ENCODE data around the gene MAML2. TPM values are rescaled to one million over a fixed set of nuclear protein-coding genes. Genes with fewer than 3 reads are reported as not detected.

Gene MAML2
- total RNA-seq, 1 donor from 2014 or later, result 1.3 TPM

DNA sequence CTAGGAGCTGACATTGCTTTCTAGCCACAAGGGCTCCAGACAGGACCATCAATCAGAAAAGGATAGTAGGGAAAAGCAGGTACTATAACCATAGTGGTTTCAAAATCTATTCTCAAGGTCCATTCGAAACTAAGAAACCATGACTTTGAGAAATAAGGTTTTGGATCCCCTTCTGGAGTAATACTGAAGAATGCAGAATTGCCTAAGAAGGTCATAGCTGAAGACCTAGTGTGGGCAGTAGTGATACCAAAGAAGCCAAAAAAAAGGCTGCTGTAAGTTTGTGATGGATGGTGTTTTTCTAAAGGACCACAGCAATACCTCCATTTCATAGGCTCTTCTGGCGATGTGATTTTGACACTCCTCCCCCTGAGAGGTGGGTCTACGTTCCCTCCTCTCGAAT is 163.1 kb downstream of the MAML2 start:
- Histone ChIP-seq H3K27me3 (ENCODE audit: control insufficient read depth, insufficient read depth, low read length) (no peaks in the 10 kb centered on the region), H3K4me3 (ENCODE audit: low read depth, low read length) (no peak overlapping the region), H3K36me3 (ENCODE audit: control insufficient read depth, insufficient read depth, low read length) (no peaks in the 10 kb centered on the region)
- FAIRE-seq (no peak), DNase-seq (ENCODE audit: low read depth) (no peak)
- TF ChIP-seq, protein P1, sequence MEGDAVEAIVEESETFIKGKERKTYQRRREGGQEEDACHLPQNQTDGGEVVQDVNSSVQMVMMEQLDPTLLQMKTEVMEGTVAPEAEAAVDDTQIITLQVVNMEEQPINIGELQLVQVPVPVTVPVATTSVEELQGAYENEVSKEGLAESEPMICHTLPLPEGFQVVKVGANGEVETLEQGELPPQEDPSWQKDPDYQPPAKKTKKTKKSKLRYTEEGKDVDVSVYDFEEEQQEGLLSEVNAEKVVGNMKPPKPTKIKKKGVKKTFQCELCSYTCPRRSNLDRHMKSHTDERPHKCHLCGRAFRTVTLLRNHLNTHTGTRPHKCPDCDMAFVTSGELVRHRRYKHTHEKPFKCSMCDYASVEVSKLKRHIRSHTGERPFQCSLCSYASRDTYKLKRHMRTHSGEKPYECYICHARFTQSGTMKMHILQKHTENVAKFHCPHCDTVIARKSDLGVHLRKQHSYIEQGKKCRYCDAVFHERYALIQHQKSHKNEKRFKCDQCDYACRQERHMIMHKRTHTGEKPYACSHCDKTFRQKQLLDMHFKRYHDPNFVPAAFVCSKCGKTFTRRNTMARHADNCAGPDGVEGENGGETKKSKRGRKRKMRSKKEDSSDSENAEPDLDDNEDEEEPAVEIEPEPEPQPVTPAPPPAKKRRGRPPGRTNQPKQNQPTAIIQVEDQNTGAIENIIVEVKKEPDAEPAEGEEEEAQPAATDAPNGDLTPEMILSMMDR (IDR thresholded peaks at IDR 0.05; ENCODE audit: insufficient read depth, low read length, severe bottlenecking), result no peak

DNA sequence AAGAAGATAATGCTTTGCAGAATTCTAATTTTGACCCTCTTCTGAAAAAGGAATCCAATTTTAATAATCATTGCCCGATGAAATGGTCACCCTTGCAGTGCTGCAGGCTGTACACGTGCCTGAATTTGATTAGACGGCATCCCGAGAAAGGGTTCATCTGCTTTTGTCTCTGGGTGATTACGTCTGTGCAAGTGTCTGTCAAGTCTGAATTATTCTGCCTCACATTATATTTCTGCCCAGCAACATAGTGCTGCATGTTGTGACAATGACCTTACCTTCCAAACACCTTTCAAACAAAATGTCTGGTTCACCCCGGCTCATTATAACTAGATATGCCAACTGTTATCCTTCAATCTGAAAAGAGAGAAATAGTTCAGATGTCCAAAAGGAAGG is 164.1 kb downstream of the MAML2 start:
- TF ChIP-seq, protein P1 (IDR thresholded peaks at IDR 0.05; ENCODE audit: insufficient read depth, low read length, severe bottlenecking), result no peak
- no peak for FAIRE-seq
- Histone ChIP-seq H3K4me3 (ENCODE audit: low read depth, low read length) (no peak overlapping the region), H3K36me3 (ENCODE audit: control insufficient read depth, insufficient read depth, low read length) (no peaks in the 10 kb centered on the region), H3K27me3 (ENCODE audit: control insufficient read depth, insufficient read depth, low read length) (no peaks in the 10 kb centered on the region)
- no peak for DNase-seq (ENCODE audit: low read depth)

DNA sequence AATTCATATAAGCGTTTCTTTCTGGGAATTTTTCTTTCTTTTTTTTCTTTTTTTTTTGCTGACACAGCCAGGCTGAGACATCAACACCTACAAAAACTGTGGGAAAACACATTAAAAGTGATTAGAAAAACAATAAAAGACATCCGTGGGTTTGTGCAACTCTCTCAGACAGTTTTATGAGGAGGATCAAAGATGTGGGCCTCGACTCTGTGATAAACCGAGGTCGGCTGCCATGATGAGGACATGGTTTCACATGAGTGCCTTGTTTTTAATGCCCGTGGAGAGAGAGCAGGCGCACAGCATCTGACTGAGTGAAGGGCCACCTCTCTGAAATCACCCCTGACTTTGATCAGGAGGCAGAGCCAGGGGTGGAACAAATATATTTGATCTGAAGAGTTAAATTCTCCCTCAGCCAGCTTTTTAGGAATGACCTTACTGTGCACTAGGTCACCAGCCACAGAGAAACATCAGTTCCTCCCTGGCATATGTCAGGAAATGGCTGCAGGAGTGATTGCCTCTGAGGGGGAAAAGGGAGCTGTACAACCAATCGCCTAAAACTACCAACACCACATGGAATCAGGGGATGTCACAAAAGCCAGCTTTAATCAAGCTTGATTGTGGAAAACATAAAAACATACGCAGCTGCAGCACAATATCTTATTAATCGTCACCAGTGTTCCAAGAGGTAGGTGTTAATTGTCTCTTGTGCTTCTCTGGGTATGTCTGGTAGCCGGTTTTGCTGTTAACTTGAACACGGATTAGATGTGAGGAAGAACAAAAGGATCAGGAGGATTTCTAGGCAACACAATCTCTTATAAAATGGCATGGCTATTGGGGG is 164.7 kb downstream of the MAML2 start:
- DNase-seq (ENCODE audit: low read depth) (no peak), FAIRE-seq (no peak)
- Histone ChIP-seq H3K36me3 (ENCODE audit: control insufficient read depth, insufficient read depth, low read length) (no peaks in the 10 kb centered on the region), H3K27me3 (ENCODE audit: control insufficient read depth, insufficient read depth, low read length) (no peaks in the 10 kb centered on the region), H3K4me3 (ENCODE audit: low read depth, low read length) (no peak overlapping the region)
- TF ChIP-seq, protein P1 (IDR thresholded peaks at IDR 0.05; ENCODE audit: insufficient read depth, low read length, severe bottlenecking), result no peak

DNA sequence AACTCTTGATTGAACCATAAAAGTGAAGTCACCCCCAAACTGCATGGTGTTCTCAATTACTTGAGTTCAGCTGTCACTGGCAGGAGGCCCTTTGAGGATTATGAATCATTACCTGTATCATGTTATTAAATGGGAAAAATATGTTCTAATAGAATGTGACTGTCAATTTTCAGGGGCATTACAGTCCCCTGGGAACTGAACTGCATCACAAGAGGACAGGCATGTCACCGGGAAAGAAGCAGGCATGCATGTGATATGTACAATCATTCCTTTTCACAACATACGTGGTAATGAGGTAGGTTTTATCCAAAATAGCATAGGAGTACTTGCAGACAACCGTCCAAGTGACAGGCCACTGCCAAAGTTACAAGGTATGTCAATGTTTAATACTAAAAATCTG is 165.8 kb downstream of the MAML2 start:
- DNase-seq (ENCODE audit: low read depth) (no peak), FAIRE-seq (no peak)
- Histone ChIP-seq H3K27me3 (ENCODE audit: control insufficient read depth, insufficient read depth, low read length) (no peaks in the 10 kb centered on the region), H3K36me3 (ENCODE audit: control insufficient read depth, insufficient read depth, low read length) (no peaks in the 10 kb centered on the region), H3K4me3 (ENCODE audit: low read depth, low read length) (no peak overlapping the region)
- TF ChIP-seq, protein P1 (IDR thresholded peaks at IDR 0.05; ENCODE audit: insufficient read depth, low read length, severe bottlenecking), result no peak

DNA sequence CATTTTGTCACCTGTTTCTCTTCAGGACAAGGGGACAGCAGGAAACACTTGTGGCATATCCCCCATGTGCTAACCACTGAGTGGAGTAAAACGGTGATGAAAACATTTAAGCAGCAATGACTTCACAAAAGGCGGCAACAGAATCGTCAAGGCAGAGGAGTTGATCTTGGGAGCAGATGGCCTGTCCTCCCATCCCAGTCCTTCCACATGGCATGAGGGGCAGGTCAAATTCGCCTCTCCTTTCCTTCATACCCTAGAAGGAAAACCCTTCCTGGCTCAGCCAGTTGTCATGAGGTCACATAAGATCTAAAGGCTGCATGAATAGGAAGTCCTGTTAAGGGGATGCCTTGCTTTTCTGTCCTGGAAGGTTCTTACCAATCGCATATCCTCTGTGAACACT is 169.1 kb downstream of the MAML2 start:
- TF ChIP-seq, protein P1 (IDR thresholded peaks at IDR 0.05; ENCODE audit: insufficient read depth, low read length, severe bottlenecking), result no peak
- no peak for FAIRE-seq

DNA sequence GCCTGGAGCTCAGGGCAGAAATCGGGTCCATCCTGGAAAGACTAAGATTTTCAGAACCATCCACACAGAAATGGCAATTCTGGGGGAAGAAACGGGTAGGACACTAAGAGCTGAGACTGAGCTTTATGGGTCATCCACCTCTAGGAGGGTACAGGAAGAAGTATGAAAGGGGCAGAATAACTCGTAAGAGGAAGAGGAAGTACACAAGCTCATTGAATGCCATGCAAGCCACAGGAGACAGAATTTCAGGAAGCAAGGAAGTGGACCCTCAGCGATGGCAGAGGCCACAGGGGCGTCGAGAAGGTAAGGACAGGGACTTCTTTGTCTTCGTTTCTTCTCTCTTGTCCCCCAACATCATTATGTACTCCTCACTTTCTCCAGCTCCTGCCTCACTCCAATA is 169.6 kb downstream of the MAML2 start:
- Histone ChIP-seq H3K27me3 (ENCODE audit: control insufficient read depth, insufficient read depth, low read length) (no peaks in the 10 kb centered on the region), H3K4me3 (ENCODE audit: low read depth, low read length) (no peak overlapping the region), H3K36me3 (ENCODE audit: control insufficient read depth, insufficient read depth, low read length) (no peaks in the 10 kb centered on the region)
- no peak for DNase-seq (ENCODE audit: low read depth)
- no peak for FAIRE-seq
- TF ChIP-seq, protein P1 (IDR thresholded peaks at IDR 0.05; ENCODE audit: insufficient read depth, low read length, severe bottlenecking), result no peak

More for the DNA sequence above, 169.1 kb downstream of the MAML2 start:
- H3K27me3 ChIP-seq (ENCODE audit: control insufficient read depth, insufficient read depth, low read length), result no peaks in the 10 kb centered on the region
- H3K36me3 ChIP-seq (ENCODE audit: control insufficient read depth, insufficient read depth, low read length), result no peaks in the 10 kb centered on the region
- DNase-seq (ENCODE audit: low read depth), result no peak
- H3K4me3 ChIP-seq (ENCODE audit: low read depth, low read length), result no peak overlapping the region
